Duodenal mucosa (tissue), 2 donors: ENCODE results near the gene HIKESHI.
A peak's percentile ranks its signal among the peaks of the same experiment; 100 is the strongest.
"Not testable (repeated sequence)": the region's sequence is repeated elsewhere in the genome, so short reads cannot be mapped to it uniquely, and the experiment has no call there.

Experiments
- H3K27ac ChIP-seq: one replicate; pipeline ENCODE4 v1.7.0; 2013; ENCODE audit warnings: low read depth, low read length
- H3K27me3 ChIP-seq, 2 donors: one replicate each; pipeline ENCODE4 v1.7.0; 2013; ENCODE audit warnings: low read length in 2 of 2, control low read depth in 1 of 2; ENCODE audit not compliant: insufficient read depth in 2 of 2, control insufficient read depth in 1 of 2
- H3K36me3 ChIP-seq, 2 donors: one replicate each; pipeline ENCODE4 v1.7.0; 2013; ENCODE audit warnings: low read length in 2 of 2, control low read depth in 1 of 2; ENCODE audit not compliant: insufficient read depth in 2 of 2, control insufficient read depth in 1 of 2
- H3K4me1 ChIP-seq, 2 donors: one replicate each; pipeline ENCODE4 v1.7.0; 2013; ENCODE audit warnings: low read length in 2 of 2, control low read depth in 1 of 2; ENCODE audit not compliant: insufficient read depth in 2 of 2, control insufficient read depth in 1 of 2
- H3K4me3 ChIP-seq, 2 donors: one replicate each; pipeline ENCODE4 v1.7.0; 2013; ENCODE audit warnings: low read length in 2 of 2, low read depth in 1 of 2
- H3K9ac ChIP-seq, 2 donors: one replicate each; pipeline ENCODE4 v1.7.0; 2013; ENCODE audit warnings: low read length in 2 of 2, low read depth in 1 of 2
- H3K9me3 ChIP-seq, 2 donors: one replicate each; pipeline ENCODE4 v1.7.0; 2013; ENCODE audit warnings: low read length in 2 of 2, control low read depth in 1 of 2; ENCODE audit not compliant: control insufficient read depth in 1 of 2

Gene HIKESHI

DNA sequence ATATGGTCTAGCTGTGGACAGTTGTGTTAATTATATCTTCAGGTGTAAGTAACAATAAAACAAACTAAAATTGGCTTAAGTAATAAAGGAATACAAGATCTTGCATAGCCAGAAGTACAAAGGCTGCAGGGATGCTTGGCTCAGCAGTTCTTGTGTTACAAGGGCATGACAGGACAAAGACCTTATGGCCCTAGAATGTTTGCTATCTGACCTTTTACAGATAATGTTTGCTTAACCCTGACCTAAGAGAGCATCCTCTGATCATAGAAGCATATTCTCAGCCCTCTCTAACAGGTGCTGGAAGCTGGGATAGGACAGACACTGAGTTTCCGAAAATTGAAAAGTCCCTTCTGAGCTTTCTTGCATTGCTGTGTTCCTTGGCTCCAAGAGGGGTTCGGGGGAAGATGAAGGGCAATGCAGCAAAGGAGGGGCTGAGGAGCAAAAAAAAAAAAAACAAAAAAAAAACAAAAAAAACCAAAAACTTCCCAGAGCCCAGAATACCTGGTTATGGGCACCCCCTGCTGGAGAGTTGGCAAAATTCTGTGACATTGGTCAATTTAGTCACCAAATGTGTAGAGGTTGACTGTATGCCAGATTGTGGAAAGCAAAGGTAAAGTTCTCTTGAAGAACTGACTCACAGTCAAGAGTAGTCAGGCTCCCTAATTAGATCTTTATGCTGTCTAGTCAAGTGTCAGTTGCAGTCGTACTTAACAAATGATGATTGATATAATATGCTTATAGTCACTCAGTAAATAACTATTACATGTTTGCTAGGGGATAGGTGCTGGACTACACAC is 10.4 kb upstream of the HIKESHI start:
- Histone ChIP-seq H3K27ac (no peak overlapping the region), H3K36me3 (no peaks in the 10 kb centered on the region), H3K9me3 (no peaks in the 10 kb centered on the region), H3K9ac (no peak overlapping the region), H3K4me3 (no peak overlapping the region), H3K27me3 (no peaks in the 10 kb centered on the region), H3K4me1 (no peaks in the 10 kb centered on the region)

- Histone ChIP-seq H3K9ac (no peak overlapping the region), H3K9me3 (no peaks in the 10 kb centered on the region), H3K4me1 (no peaks in the 10 kb centered on the region), H3K36me3 (no peaks in the 10 kb centered on the region), H3K27ac (no peak overlapping the region), H3K27me3 (no peaks in the 10 kb centered on the region), H3K4me3 (no peak overlapping the region)
Observed at GRCh38 chr11:86292912-86293616, 9.0 kb upstream of the HIKESHI start.

- Histone ChIP-seq H3K9me3 (no peaks in the 10 kb centered on the region), H3K4me3 (no peak overlapping the region), H3K4me1 (no peaks in the 10 kb centered on the region), H3K36me3 (no peaks in the 10 kb centered on the region), H3K27ac (no peak overlapping the region), H3K9ac (no peak overlapping the region), H3K27me3 (no peaks in the 10 kb centered on the region)
Observed at GRCh38 chr11:86294026-86294425, 8.0 kb upstream of the HIKESHI start.

- Histone ChIP-seq H3K4me1 (peaks cover 10 to 20% of the 10 kb centered on the region in 2 donors), H3K36me3 (no peaks in the 10 kb centered on the region), H3K9ac (peak overlapping the region in 1 of 2 donors; percentile 89), H3K27ac (no peak overlapping the region), H3K9me3 (no peaks in the 10 kb centered on the region), H3K4me3 (peak overlapping the region in 1 of 2 donors; percentile 94), H3K27me3 (no peaks in the 10 kb centered on the region)
Observed at GRCh38 chr11:86301742-86302091, 323 bp upstream of the HIKESHI start.

GRCh38 chr11:86303257-86303656 is 1.2 kb downstream of the HIKESHI start:
- Histone ChIP-seq H3K36me3 (no peaks in the 10 kb centered on the region), H3K9me3 (no peaks in the 10 kb centered on the region), H3K9ac (peak overlapping the region; percentile 89 to 95), H3K27ac (no peak overlapping the region), H3K27me3 (no peaks in the 10 kb centered on the region), H3K4me3 (peak overlapping the region; percentile 94 to 99), H3K4me1 (peaks cover 10 to 20% of the 10 kb centered on the region in 2 donors)

- not testable (repeated sequence) for H3K4me3 ChIP-seq, H3K9me3 ChIP-seq, H3K9ac ChIP-seq, H3K27me3 ChIP-seq, H3K36me3 ChIP-seq, H3K27ac ChIP-seq, H3K4me1 ChIP-seq
Observed at GRCh38 chr11:86308710-86309109, 6.7 kb downstream of the HIKESHI start.

DNA sequence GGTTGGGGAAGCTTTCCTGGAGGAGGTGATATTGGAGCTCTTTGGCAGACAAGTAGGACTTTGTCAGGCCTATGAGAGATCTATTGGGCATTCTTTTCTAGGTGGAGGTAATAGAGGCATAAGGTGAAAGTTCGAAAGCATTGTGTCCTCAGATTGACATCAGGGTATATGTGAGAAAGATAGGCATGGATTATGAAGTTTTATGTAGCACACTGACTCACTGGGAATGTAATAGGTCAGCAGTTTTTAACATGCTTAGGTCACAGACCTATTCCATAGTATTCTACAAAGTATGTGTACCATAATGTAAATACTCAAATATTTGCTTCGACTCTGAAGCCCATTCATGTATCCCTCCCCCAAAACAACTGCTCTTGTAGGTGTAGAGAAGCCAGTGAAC is 11.8 kb downstream of the HIKESHI start:
- no peaks in the 10 kb centered on the region for H3K27me3 ChIP-seq
- H3K36me3 ChIP-seq: peaks cover 0 to 13% of the 10 kb centered on the region in 2 donors
- H3K9me3 ChIP-seq: no peaks in the 10 kb centered on the region
- H3K27ac ChIP-seq: no peak overlapping the region
- no peak overlapping the region for H3K9ac ChIP-seq
- H3K4me3 ChIP-seq: no peak overlapping the region
- no peaks in the 10 kb centered on the region for H3K4me1 ChIP-seq

GRCh38 chr11:86314636-86315035 is 12.6 kb downstream of the HIKESHI start:
- Histone ChIP-seq H3K36me3 (peaks cover 0 to 13% of the 10 kb centered on the region in 2 donors), H3K27me3 (no peaks in the 10 kb centered on the region), H3K9me3 (no peaks in the 10 kb centered on the region), H3K4me3 (no peak overlapping the region), H3K27ac (no peak overlapping the region), H3K4me1 (no peaks in the 10 kb centered on the region), H3K9ac (no peak overlapping the region)

DNA sequence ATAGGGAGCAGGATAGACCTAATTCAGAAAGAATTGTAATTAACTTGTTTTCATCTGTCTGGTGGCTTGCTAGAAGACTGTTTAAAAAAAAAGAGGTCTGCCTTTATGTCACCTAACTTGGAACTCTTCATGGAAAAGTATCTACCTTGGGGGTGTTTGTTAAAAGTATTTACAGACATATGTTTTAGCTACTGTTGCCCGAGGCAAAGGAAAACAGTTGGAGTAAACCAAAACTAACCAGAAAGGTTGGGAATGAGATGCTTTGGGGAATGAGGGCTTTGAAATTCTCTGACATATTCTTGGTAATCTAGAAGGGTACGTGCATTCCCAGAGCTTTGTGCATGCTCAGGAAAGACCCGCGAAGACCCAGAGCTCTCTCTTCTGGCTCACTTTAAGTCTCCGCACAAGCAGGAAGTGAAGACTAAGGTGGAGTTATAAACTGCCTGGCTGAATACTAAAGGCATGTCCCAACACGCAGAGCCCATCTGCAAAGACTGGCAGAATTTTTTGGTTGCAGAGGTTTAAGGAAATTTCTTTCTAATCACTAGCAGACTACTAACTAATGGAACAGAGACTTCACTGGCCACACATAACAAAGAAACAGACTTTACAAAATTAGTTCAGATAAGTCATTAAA is 33.2 kb downstream of the HIKESHI start:
- no peaks in the 10 kb centered on the region for H3K27me3 ChIP-seq
- H3K36me3 ChIP-seq: peaks cover 10 to 31% of the 10 kb centered on the region in 2 donors
- H3K9ac ChIP-seq: no peak overlapping the region
- no peaks in the 10 kb centered on the region for H3K9me3 ChIP-seq
- no peaks in the 10 kb centered on the region for H3K4me1 ChIP-seq
- H3K27ac ChIP-seq: no peak overlapping the region
- H3K4me3 ChIP-seq: no peak overlapping the region

- no peak overlapping the region for H3K27ac ChIP-seq
- H3K4me3 ChIP-seq: no peak overlapping the region
- H3K27me3 ChIP-seq: no peaks in the 10 kb centered on the region
- no peaks in the 10 kb centered on the region for H3K9me3 ChIP-seq
- H3K9ac ChIP-seq: no peak overlapping the region
- peaks cover 10 to 26% of the 10 kb centered on the region in 2 donors for H3K36me3 ChIP-seq
- H3K4me1 ChIP-seq: no peaks in the 10 kb centered on the region
Observed at GRCh38 chr11:86337227-86337626, 35.2 kb downstream of the HIKESHI start.
